Activated T-cell treated with anti-CD3 and anti-CD28 coated beads for 48 hours (primary cell): Measurements from ENCODE around the gene DDOST.

Source experiments
- DNase-seq: peaks from one replicate; pipeline ENCODE4 v3.0.0-alpha.2; 2020; ENCODE audit warnings: low read depth

The DDOST gene

GRCh38 chr1:20660847-20661206 is 342 bp downstream of the DDOST start:
- no peak for DNase-seq

DNA sequence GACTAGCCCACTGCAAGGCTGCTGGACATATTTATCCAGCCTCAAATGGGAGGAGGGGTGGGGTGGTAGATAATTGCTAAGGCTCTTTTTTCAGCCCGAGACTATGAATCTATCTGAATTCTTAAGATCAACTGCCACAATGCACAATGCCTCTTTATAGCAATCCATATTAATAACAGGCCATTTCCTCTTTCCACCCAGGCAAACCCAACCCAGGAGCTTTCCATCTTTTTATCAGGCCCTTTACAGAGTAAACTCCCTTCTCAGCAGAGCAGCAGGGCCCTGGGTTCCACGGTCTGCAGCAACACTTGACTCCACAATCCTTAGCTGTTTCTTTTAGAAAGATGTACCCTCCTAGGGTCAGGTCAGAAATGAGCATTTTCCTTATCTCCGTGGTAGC is 806 bp downstream of the DDOST start:
- no peak for DNase-seq

GRCh38 chr1:20658166-20658915 is 2.8 kb downstream of the DDOST start:
- no peak for DNase-seq

DNA sequence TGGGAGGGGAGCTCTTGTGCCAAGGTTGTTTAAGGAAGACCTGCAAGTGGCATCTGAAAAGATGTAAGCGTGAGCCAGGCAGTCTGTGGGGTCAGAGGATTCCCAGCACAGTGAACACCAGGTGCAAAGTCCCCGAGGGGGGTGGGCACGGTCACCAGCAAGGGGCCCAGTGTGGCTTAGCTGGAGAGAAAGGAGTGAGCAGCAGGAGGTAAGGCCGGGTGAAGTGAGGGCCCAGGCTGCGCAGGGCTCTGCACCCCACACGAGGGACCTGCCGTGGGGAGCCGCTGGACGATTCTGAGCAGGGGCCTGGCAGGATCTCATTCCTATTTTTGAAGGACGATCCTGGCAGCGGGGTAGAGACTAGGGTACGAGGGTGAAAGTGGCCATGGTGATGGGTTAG is 4.1 kb downstream of the DDOST start:
- no peak for DNase-seq

DNA sequence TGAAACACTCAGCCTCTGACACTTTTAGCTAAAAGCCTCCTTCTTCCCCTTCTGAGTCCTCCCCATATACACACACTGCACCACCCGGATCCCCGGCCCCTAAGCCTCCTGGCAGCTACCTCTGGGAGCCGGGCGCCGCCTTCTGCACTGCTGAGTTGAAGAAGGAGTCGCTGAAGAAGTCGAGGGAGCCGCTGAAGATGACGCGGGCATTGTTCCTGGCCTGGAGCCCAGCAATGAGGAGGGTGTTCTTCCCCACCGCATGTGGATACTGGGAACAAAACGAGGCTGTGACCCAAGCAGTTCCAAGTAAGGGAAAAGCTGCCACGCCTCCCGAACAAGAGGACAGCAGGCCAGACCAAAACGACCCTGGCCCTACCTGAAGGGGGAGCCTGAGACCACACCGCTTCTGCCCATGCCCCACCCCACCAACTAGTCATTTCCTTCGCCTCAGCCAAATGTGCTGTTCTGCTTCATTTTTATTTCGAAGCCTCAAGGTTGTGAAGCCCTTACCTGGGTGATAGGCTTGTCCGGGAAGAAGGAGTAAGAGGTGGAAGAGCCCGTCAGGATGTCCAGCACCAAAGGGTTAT is 7.0 kb downstream of the DDOST start:
- DNase-seq, result no peak

DNA sequence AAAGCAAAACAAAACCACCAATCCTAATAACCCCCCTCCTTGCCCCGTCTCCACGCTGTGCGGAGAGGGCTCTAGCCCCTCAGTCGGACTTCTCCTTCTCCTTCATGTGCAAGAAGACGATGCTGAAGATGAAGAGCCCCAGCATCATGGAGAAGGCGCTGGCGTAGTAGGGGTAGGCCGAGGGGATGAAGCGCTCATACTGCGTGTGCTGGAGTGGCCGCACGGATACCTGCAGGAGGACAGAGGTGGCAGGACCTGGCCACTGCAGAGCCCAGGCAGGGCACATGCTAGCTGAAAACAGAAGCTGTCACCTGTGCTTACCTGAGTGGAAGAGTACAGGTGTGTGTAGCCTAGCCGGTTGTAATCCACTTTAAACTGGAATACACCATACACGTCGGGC is 8.9 kb downstream of the DDOST start:
- no peak for DNase-seq

DNA sequence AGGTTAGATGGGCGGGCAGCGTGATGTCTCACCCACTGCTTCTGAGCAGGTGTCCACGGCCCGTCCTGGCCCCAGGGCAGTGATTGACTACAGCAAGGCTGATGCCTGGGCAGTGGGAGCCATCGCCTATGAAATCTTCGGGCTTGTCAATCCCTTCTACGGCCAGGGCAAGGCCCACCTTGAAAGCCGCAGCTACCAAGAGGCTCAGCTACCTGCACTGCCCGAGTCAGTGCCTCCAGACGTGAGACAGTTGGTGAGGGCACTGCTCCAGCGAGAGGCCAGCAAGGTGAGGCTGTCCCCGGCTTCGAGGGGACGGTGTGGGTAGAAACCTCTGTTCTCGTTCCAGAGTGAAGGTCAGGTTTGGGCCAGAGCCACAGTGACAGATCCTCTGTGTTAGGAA is 12.2 kb downstream of the DDOST start:
- DNase-seq, result no peak

DNA sequence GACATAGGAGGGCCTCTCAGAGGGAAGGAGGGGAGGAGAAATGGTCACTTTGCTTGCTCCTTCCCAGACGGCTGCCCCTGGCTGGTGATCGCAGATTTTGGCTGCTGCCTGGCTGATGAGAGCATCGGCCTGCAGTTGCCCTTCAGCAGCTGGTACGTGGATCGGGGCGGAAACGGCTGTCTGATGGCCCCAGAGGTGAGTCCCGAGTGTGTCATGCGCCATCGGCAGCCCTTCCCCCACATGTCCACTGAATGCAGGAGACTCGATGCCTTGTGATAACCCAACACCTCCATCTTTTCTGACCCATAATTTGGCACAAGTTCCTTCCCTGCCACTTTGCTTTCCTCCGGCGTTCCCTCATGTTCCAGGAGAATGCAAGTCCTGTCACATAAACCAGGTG is 12.7 kb downstream of the DDOST start:
- DNase-seq, result no peak

- no peak for DNase-seq
Observed at GRCh38 chr1:20645414-20645813, 15.8 kb downstream of the DDOST start.

GRCh38 chr1:20644416-20644815 is 16.8 kb downstream of the DDOST start:
- DNase-seq, result no peak

DNA sequence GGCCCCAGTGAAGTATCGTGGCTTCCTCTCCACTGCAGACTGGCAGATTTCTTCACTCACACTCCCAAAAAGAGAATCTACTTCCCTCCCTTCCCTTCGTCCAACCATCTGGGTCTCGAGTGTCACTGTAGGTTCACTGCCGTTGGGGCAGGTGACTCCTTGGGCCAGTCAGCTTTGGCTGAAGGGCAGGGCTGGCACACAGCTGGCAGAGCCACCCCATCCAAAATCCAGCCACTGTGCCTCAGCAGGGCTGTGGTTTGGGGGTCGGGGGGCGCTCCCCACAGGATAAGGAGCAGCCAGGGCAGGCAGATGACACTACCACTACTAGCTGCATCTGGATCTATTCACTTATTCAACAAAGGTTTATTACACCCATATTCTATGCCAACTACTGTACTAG is 18.1 kb downstream of the DDOST start:
- no peak for DNase-seq

GRCh38 chr1:20641975-20642374 is 19.2 kb downstream of the DDOST start:
- no peak for DNase-seq

- peak; percentile 39 for DNase-seq
Observed at GRCh38 chr1:20640183-20640597, 21.0 kb downstream of the DDOST start.

DNA sequence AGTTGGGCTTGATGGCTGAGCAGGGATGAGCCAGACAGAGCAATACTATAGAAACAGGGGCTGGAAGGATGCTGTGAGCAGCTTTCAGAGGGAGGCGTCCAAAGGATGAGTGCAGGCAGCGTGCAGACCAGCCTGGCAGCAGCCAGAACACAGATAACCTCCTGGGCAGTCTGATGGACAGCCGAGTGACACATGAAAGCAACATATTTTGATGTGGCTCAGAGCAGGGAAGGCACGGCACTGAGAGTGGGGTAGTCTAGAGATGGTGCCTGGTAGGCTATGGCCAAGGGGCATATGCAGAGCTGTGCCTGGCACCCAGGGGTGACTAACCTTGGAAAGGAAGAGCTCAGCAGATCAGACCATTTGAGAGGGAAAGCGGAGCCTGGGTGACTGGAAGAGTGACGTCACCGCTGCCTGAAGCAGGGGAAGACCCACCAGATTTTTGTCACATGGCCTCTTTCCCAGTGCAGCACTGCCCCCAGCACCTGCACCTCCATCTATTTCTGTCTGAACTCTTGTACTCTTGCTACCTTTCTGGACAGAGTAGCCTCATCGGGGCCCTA is 24.3 kb downstream of the DDOST start:
- no peak for DNase-seq

DNA sequence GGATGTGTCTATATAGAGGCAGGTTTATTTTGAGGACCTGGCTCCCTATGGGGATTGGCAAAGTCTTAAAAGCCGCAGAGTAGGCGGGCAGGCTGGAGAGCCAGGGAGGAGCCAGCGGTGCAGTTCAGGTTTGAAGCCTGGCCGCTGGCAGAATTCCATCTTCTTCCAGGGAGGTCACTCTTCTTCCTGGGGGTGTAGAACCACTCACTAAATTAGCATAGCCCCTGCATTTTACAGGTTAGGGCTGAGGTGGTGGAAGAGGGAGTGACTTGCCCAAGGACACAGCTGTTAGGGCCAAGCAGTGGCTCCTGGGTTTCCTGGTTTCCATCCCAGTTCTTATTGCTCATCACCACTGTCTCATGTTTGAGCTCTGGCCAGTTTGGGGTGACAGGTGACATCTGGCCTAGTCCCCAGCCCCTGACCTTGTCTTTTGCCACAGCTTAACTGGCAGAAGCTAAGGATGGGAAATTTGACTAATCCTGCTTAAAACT is 26.5 kb downstream of the DDOST start:
- DNase-seq, result no peak

DNA sequence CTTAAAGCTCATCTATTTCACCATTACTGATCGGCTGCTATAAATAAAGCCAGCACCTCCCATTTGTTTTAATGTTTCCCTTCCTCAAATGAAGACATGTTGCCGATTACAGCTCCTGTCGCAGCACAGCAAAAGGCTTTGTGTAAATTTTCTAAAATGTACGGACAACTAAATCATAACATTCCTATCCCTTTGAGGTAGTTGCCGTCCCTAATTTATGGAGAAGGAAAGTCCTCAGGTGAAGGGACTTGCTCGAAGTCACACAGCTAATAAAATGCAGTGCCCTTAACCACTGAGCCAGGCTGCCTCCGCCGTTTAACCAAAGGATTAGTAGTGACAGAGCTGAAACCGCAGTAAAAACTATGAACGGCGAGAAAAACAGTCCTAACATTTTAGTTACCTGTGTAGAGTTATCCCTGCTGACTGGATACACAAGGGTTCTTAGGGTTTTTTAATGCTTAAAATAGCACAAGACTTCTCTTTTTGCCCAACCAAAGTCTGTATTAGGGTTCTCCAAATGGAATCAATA is 27.0 kb downstream of the DDOST start:
- no peak for DNase-seq

DNA sequence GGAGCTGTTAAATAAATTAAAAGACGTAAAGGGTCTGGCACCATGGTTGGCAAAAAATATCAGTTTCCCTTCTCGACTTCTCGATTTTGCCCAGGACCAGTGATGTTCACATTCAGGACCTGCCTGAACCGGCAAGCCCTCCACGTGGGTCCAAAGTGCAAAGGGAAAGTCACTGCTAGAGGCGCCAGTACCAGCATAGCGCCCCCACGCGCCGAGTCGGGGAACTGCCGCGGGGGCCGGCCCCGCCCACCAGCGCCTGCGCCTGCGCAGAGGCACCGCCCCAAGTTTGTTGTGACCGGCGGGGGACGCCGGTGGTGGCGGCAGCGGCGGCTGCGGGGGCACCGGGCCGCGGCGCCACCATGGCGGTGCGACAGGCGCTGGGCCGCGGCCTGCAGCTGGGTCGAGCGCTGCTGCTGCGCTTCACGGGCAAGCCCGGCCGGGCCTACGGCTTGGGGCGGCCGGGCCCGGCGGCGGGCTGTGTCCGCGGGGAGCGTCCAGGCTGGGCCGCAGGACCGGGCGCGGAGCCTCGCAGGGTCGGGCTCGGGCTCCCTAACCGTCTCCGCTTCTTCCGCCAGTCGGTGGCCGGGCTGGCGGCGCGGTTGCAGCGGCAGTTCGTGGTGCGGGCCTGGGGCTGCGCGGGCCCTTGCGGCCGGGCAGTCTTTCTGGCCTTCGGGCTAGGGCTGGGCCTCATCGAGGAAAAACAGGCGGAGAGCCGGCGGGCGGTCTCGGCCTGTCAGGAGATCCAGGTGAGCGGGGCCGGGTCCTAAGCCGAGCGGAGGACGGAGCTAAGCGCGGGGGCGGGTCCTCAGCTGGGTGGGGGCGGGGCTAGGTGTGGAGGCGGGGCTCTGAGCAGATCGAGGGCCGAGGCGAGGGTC is 27.7 kb downstream of the DDOST start, which contains the start of gene PINK1:
TSS of gene PINK1 (plus strand) at position 269 of the 875 bp plus-strand sequence. CDS start at position 360, 91 bp downstream.
- peak; percentile 93 for DNase-seq

GRCh38 chr1:20632386-20632785 is 28.8 kb downstream of the DDOST start:
- no peak for DNase-seq

- no peak for DNase-seq
Observed at GRCh38 chr1:20630729-20631128, 30.4 kb downstream of the DDOST start.

GRCh38 chr1:20626524-20626923 is 34.6 kb downstream of the DDOST start:
- DNase-seq, result no peak

DNA sequence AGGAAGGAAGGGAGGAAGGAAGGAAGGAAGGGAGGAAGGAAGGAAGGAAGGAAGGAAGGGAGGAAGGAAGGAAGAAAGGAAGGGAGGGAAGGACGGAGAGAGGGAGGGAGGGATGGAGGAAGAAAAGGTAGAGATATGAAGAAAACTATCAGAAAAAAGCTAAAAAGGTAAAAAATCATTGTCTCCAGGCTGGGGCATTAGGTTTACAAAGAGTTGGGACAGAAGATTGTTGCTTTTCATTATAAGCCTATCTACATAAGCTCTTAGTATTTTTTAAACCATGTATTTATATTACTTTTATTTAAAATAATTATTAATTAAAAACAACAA is 35.1 kb downstream of the DDOST start:
- no peak for DNase-seq
